ENCODE results near the gene RNF44.

Gene RNF44

DNA sequence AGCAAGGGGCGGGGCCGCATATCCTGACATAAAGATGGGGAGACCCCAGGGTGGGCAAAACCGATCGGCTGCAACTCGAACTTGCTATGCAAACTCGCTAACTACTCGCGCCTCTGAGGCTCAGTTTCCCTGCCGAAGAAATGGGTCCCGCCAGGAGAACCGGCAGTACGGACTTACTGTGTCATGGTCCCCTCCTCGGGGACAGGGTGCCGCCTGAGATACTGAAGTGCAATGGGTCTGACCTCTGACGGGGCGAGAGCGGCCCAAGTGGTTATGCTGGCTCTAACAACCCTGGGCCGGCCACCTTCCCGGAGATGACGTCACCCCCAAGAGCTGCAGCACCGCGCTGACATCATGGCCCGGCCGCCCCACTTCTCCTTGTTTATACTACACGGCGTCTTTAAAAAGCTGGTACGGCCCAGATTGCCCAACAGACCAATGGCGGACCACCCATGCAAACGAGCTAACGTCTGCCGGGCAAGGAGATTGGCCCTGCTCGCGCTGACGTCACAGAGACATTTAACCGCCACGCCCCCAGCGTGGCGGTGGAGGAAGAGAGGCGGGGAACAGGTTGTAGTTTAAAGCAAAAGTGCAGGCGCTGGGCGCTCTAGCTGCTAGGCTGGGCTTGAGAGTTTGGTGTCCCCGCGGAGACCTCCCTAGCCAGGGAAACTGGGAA lies 490 bp upstream of the RNF44 start:
- DNase-seq (ENCODE audit: low read depth in 1 of 2, low spot score in 1 of 2): peak; percentile 100
- TF ChIP-seq SPI1 (IDR thresholded peaks at IDR 0.05; ENCODE audit: borderline replicate concordance, low read depth): peak; percentile 45; the same call in 1 of the 2 replicates
- TF ChIP-seq, protein P1, sequence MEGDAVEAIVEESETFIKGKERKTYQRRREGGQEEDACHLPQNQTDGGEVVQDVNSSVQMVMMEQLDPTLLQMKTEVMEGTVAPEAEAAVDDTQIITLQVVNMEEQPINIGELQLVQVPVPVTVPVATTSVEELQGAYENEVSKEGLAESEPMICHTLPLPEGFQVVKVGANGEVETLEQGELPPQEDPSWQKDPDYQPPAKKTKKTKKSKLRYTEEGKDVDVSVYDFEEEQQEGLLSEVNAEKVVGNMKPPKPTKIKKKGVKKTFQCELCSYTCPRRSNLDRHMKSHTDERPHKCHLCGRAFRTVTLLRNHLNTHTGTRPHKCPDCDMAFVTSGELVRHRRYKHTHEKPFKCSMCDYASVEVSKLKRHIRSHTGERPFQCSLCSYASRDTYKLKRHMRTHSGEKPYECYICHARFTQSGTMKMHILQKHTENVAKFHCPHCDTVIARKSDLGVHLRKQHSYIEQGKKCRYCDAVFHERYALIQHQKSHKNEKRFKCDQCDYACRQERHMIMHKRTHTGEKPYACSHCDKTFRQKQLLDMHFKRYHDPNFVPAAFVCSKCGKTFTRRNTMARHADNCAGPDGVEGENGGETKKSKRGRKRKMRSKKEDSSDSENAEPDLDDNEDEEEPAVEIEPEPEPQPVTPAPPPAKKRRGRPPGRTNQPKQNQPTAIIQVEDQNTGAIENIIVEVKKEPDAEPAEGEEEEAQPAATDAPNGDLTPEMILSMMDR (IDR thresholded peaks at IDR 0.05; ENCODE audit: insufficient read depth, low read length): no peak
- TF ChIP-seq POLR2AphosphoS5 (IDR thresholded peaks at IDR 0.05; ENCODE audit: low read depth): no peak; the same call in 1 of the 2 replicates
- TF ChIP-seq, protein P2, sequence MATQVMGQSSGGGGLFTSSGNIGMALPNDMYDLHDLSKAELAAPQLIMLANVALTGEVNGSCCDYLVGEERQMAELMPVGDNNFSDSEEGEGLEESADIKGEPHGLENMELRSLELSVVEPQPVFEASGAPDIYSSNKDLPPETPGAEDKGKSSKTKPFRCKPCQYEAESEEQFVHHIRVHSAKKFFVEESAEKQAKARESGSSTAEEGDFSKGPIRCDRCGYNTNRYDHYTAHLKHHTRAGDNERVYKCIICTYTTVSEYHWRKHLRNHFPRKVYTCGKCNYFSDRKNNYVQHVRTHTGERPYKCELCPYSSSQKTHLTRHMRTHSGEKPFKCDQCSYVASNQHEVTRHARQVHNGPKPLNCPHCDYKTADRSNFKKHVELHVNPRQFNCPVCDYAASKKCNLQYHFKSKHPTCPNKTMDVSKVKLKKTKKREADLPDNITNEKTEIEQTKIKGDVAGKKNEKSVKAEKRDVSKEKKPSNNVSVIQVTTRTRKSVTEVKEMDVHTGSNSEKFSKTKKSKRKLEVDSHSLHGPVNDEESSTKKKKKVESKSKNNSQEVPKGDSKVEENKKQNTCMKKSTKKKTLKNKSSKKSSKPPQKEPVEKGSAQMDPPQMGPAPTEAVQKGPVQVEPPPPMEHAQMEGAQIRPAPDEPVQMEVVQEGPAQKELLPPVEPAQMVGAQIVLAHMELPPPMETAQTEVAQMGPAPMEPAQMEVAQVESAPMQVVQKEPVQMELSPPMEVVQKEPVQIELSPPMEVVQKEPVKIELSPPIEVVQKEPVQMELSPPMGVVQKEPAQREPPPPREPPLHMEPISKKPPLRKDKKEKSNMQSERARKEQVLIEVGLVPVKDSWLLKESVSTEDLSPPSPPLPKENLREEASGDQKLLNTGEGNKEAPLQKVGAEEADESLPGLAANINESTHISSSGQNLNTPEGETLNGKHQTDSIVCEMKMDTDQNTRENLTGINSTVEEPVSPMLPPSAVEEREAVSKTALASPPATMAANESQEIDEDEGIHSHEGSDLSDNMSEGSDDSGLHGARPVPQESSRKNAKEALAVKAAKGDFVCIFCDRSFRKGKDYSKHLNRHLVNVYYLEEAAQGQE (IDR thresholded peaks at IDR 0.05; ENCODE audit: insufficient replicate concordance, low read depth): no peak
- no peaks in the 10 kb centered on the region for H3K27me3 ChIP-seq (ENCODE audit: insufficient read depth, poor library complexity, severe bottlenecking)
- H3K27ac ChIP-seq (replicated peaks): peak overlapping the region; percentile 99
- H3K4me3 ChIP-seq (replicated peaks; ENCODE audit: insufficient read depth, low read length): peak overlapping the region; percentile 68

DNA sequence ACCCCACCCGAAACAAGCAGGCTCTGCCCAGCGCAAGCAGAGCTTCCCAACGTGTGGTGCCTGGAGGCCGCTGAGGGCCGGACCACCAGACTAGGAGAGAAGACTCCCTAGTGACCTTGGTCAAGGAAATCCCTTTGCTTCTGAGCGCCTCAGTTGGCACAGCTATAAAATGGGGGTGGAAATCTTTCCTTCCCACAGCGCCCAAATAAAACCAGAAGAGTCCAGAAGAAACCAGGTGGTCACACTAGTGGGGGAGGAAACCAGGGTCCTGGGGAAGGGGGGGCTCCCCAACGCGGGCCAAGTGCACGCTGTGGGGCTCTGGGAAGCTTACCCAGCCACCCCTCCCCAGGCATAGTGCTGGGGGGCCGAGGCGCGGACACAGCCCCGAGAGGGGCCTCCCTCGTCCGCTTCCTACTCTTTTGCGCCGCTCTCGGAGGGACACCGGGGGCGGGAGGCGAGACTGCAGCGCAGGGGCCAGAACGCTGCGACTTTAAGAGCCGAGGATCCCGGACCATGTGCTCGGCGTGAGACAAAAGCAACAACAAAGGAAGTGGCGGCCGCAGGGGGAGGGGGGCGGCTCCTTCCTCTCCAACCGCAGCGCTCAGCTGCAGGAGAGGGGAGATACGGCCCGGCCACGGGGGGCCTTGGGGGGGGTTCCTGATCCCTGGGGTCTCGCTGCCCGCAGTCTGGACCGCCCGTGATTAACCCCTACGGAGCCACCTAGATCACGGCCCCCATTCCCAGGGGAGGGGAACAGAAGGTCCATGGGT lies 885 bp downstream of the RNF44 start:
- Histone ChIP-seq H3K27ac (replicated peaks) (peak overlapping the region; percentile 99), H3K4me3 (replicated peaks; ENCODE audit: insufficient read depth, low read length) (peak overlapping the region; percentile 72), H3K27me3 (ENCODE audit: insufficient read depth, poor library complexity, severe bottlenecking) (no peaks in the 10 kb centered on the region)
- peak; percentile 80 to 88 for DNase-seq (ENCODE audit: low read depth in 1 of 2, low spot score in 1 of 2)
- TF ChIP-seq GABPA (IDR thresholded peaks at IDR 0.05; ENCODE audit: low read depth) (no peak), POLR2AphosphoS5 (IDR thresholded peaks at IDR 0.05; ENCODE audit: low read depth) (peak; percentile 55), SPI1 (IDR thresholded peaks at IDR 0.05; ENCODE audit: borderline replicate concordance, low read depth) (peak; percentile 52; the same call in 1 of the 2 replicates)
- TF ChIP-seq, protein P2 (IDR thresholded peaks at IDR 0.05; ENCODE audit: insufficient replicate concordance, low read depth): no peak

DNA sequence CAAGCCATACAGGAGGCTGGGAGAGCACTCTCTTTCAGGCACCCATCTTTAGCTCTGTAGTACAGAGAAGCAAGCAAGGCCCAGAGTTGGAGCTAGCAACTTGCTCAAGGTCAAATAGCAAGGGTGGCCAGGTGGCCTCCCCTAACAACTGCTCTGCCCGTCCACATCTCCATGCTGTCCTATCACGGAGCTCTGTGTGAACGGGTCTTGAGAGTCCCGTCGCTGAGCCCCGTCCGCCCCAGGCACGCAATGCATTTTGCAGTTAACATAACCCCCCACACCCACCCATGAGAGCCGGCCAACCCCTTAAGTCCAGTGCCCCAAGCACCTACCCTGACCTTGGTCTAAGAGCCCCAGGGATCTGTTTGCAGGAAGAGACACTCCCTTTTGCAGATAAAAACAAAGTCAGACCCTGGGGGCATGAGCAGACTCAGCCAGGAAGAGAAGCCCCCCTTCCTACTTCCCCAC lies 1.5 kb downstream of the RNF44 start:
- Histone ChIP-seq H3K4me3 (replicated peaks; ENCODE audit: insufficient read depth, low read length) (peak overlapping the region; percentile 72), H3K27ac (replicated peaks) (peak overlapping the region; percentile 99), H3K27me3 (ENCODE audit: insufficient read depth, poor library complexity, severe bottlenecking) (no peaks in the 10 kb centered on the region)
- no peak for DNase-seq (ENCODE audit: low read depth in 1 of 2, low spot score in 1 of 2)
- TF ChIP-seq, protein P2 (IDR thresholded peaks at IDR 0.05; ENCODE audit: insufficient replicate concordance, low read depth): peak; percentile 20
- no peak for TF ChIP-seq SPI1 (IDR thresholded peaks at IDR 0.05; ENCODE audit: borderline replicate concordance, low read depth)
